ENCODE results near the gene SUSD6.

The SUSD6 gene

GRCh38 chr14:69613312-69614073 is 2.1 kb downstream of the SUSD6 start:
- peaks cover 2% of the 10 kb centered on the region for H3K4me1 ChIP-seq (ENCODE audit: control insufficient read depth, low read depth, low read length)

GRCh38 chr14:69614592-69614991 is 3.2 kb downstream of the SUSD6 start:
- Histone ChIP-seq H2BK15ac (replicated peaks; ENCODE audit: low read depth) (no peak overlapping the region), H3K4me1 (ENCODE audit: control insufficient read depth, low read depth, low read length) (peaks cover 2% of the 10 kb centered on the region), H3K36me3 (ENCODE audit: control insufficient read depth, insufficient read depth, low read length) (no peaks in the 10 kb centered on the region)

More at GRCh38 chr14:69613312-69614073, 2.1 kb downstream of the SUSD6 start:
- Histone ChIP-seq H3K79me2 (ENCODE audit: control insufficient read depth, insufficient read depth, low read length) (no peaks in the 10 kb centered on the region), H3K4me2 (ENCODE audit: low read length) (no peak overlapping the region), H2BK5ac (ENCODE audit: low read length) (no peak overlapping the region), H3K36me3 (ENCODE audit: control insufficient read depth, insufficient read depth, low read length) (no peaks in the 10 kb centered on the region), H3K18ac (ENCODE audit: low read length) (no peak overlapping the region), H3K9ac (ENCODE audit: low read length) (no peak overlapping the region), H3K23ac (ENCODE audit: low read length) (no peak overlapping the region), H2BK15ac (replicated peaks; ENCODE audit: low read depth) (no peak overlapping the region), H4K8ac (ENCODE audit: low read depth, low read length) (no peak overlapping the region), H3K4me3 (ENCODE audit: low read length) (no peak overlapping the region), H4K5ac (ENCODE audit: low read length) (no peak overlapping the region), H3K27me3 (ENCODE audit: insufficient read depth, low read length, poor library complexity) (no peaks in the 10 kb centered on the region), H3K56ac (ENCODE audit: low read length) (no peak overlapping the region), H3K79me1 (ENCODE audit: low read length) (no peaks in the 10 kb centered on the region), H2AK5ac (ENCODE audit: low read length) (no peak overlapping the region), H3K27ac (ENCODE audit: low read depth, low read length) (no peak overlapping the region), H3K4ac (ENCODE audit: low read depth, low read length) (no peak overlapping the region), H2BK120ac (ENCODE audit: low read depth, low read length) (no peak overlapping the region)
- WGBS (ENCODE audit: extremely low coverage, insufficient coverage, low lambda C conversion rate): no CpG with 5 or more reads among the region's 4 CpGs
- DNase-seq: no peak

GRCh38 chr14:69615121-69615495 is 3.7 kb downstream of the SUSD6 start:
- H3K9ac ChIP-seq (ENCODE audit: low read length): no peak overlapping the region
- H3K4me2 ChIP-seq (ENCODE audit: low read length): no peak overlapping the region
- H3K79me2 ChIP-seq (ENCODE audit: control insufficient read depth, insufficient read depth, low read length): no peaks in the 10 kb centered on the region
- H3K4me1 ChIP-seq (ENCODE audit: control insufficient read depth, low read depth, low read length): peaks cover 2% of the 10 kb centered on the region
- no peak overlapping the region for H3K4ac ChIP-seq (ENCODE audit: low read depth, low read length)
- H3K27ac ChIP-seq (ENCODE audit: low read depth, low read length): no peak overlapping the region
- H3K18ac ChIP-seq (ENCODE audit: low read length): no peak overlapping the region
- H3K23ac ChIP-seq (ENCODE audit: low read length): no peak overlapping the region
- H3K36me3 ChIP-seq (ENCODE audit: control insufficient read depth, insufficient read depth, low read length): no peaks in the 10 kb centered on the region
- H3K4me3 ChIP-seq (ENCODE audit: low read length): no peak overlapping the region
- H3K27me3 ChIP-seq (ENCODE audit: insufficient read depth, low read length, poor library complexity): no peaks in the 10 kb centered on the region
- H4K8ac ChIP-seq (ENCODE audit: low read depth, low read length): no peak overlapping the region
- no peak overlapping the region for H2AK5ac ChIP-seq (ENCODE audit: low read length)
- H3K56ac ChIP-seq (ENCODE audit: low read length): no peak overlapping the region
- H4K5ac ChIP-seq (ENCODE audit: low read length): no peak overlapping the region
- WGBS (ENCODE audit: extremely low coverage, insufficient coverage, low lambda C conversion rate): no CpG with 5 or more reads among the region's 5 CpGs
- no peaks in the 10 kb centered on the region for H3K79me1 ChIP-seq (ENCODE audit: low read length)
- DNase-seq: no peak
- no peak overlapping the region for H2BK15ac ChIP-seq (replicated peaks; ENCODE audit: low read depth)
- H2BK5ac ChIP-seq (ENCODE audit: low read length): no peak overlapping the region
- H2BK120ac ChIP-seq (ENCODE audit: low read depth, low read length): no peak overlapping the region

More at GRCh38 chr14:69614592-69614991, 3.2 kb downstream of the SUSD6 start:
- H3K79me1 ChIP-seq (ENCODE audit: low read length): no peaks in the 10 kb centered on the region
- no peak overlapping the region for H4K5ac ChIP-seq (ENCODE audit: low read length)
- H3K9ac ChIP-seq (ENCODE audit: low read length): no peak overlapping the region
- no peak overlapping the region for H3K4me2 ChIP-seq (ENCODE audit: low read length)
- H4K8ac ChIP-seq (ENCODE audit: low read depth, low read length): no peak overlapping the region
- no peak overlapping the region for H3K18ac ChIP-seq (ENCODE audit: low read length)
- no peak overlapping the region for H3K23ac ChIP-seq (ENCODE audit: low read length)
- no peak overlapping the region for H2BK120ac ChIP-seq (ENCODE audit: low read depth, low read length)
- DNase-seq: no peak
- H3K4me3 ChIP-seq (ENCODE audit: low read length): no peak overlapping the region
- H3K79me2 ChIP-seq (ENCODE audit: control insufficient read depth, insufficient read depth, low read length): no peaks in the 10 kb centered on the region
- WGBS (ENCODE audit: extremely low coverage, insufficient coverage, low lambda C conversion rate): no CpG with 5 or more reads among the region's 2 CpGs
- no peak overlapping the region for H3K56ac ChIP-seq (ENCODE audit: low read length)
- H3K27me3 ChIP-seq (ENCODE audit: insufficient read depth, low read length, poor library complexity): no peaks in the 10 kb centered on the region
- no peak overlapping the region for H2BK5ac ChIP-seq (ENCODE audit: low read length)
- H3K27ac ChIP-seq (ENCODE audit: low read depth, low read length): no peak overlapping the region
- no peak overlapping the region for H2AK5ac ChIP-seq (ENCODE audit: low read length)
- no peak overlapping the region for H3K4ac ChIP-seq (ENCODE audit: low read depth, low read length)

- no peak overlapping the region for H2BK120ac ChIP-seq (ENCODE audit: low read depth, low read length)
- H3K27me3 ChIP-seq (ENCODE audit: insufficient read depth, low read length, poor library complexity): no peaks in the 10 kb centered on the region
- no peak overlapping the region for H2BK5ac ChIP-seq (ENCODE audit: low read length)
- H3K9ac ChIP-seq (ENCODE audit: low read length): no peak overlapping the region
- no peak overlapping the region for H3K27ac ChIP-seq (ENCODE audit: low read depth, low read length)
- WGBS (ENCODE audit: extremely low coverage, insufficient coverage, low lambda C conversion rate): no CpG with 5 or more reads among the region's 9 CpGs
- H2AK5ac ChIP-seq (ENCODE audit: low read length): no peak overlapping the region
- H3K79me1 ChIP-seq (ENCODE audit: low read length): no peaks in the 10 kb centered on the region
- no peak overlapping the region for H4K8ac ChIP-seq (ENCODE audit: low read depth, low read length)
- H3K4ac ChIP-seq (ENCODE audit: low read depth, low read length): no peak overlapping the region
- no peak overlapping the region for H3K4me3 ChIP-seq (ENCODE audit: low read length)
- no peak overlapping the region for H2BK15ac ChIP-seq (replicated peaks; ENCODE audit: low read depth)
- no peak overlapping the region for H3K56ac ChIP-seq (ENCODE audit: low read length)
- no peak for DNase-seq
- no peaks in the 10 kb centered on the region for H3K36me3 ChIP-seq (ENCODE audit: control insufficient read depth, insufficient read depth, low read length)
- H3K4me2 ChIP-seq (ENCODE audit: low read length): no peak overlapping the region
- no peaks in the 10 kb centered on the region for H3K79me2 ChIP-seq (ENCODE audit: control insufficient read depth, insufficient read depth, low read length)
- no peak overlapping the region for H4K5ac ChIP-seq (ENCODE audit: low read length)
- no peaks in the 10 kb centered on the region for H3K4me1 ChIP-seq (ENCODE audit: control insufficient read depth, low read depth, low read length)
- H3K18ac ChIP-seq (ENCODE audit: low read length): no peak overlapping the region
- H3K23ac ChIP-seq (ENCODE audit: low read length): no peak overlapping the region
Measured at GRCh38 chr14:69615496-69616407, 4.4 kb downstream of the SUSD6 start.

GRCh38 chr14:69616408-69616773 is 5.0 kb downstream of the SUSD6 start:
- Histone ChIP-seq H3K27ac (ENCODE audit: low read depth, low read length) (no peak overlapping the region), H3K23ac (ENCODE audit: low read length) (no peak overlapping the region), H3K4me1 (ENCODE audit: control insufficient read depth, low read depth, low read length) (no peaks in the 10 kb centered on the region), H4K8ac (ENCODE audit: low read depth, low read length) (no peak overlapping the region), H3K27me3 (ENCODE audit: insufficient read depth, low read length, poor library complexity) (no peaks in the 10 kb centered on the region), H3K56ac (ENCODE audit: low read length) (no peak overlapping the region), H3K79me1 (ENCODE audit: low read length) (no peaks in the 10 kb centered on the region), H2BK120ac (ENCODE audit: low read depth, low read length) (no peak overlapping the region), H3K79me2 (ENCODE audit: control insufficient read depth, insufficient read depth, low read length) (no peaks in the 10 kb centered on the region), H3K4me3 (ENCODE audit: low read length) (no peak overlapping the region), H2AK5ac (ENCODE audit: low read length) (no peak overlapping the region), H3K9ac (ENCODE audit: low read length) (no peak overlapping the region), H3K4me2 (ENCODE audit: low read length) (no peak overlapping the region), H3K36me3 (ENCODE audit: control insufficient read depth, insufficient read depth, low read length) (no peaks in the 10 kb centered on the region), H2BK5ac (ENCODE audit: low read length) (no peak overlapping the region), H4K5ac (ENCODE audit: low read length) (no peak overlapping the region), H3K4ac (ENCODE audit: low read depth, low read length) (no peak overlapping the region), H2BK15ac (replicated peaks; ENCODE audit: low read depth) (no peak overlapping the region), H3K18ac (ENCODE audit: low read length) (no peak overlapping the region)
- no peak for DNase-seq
- WGBS (ENCODE audit: extremely low coverage, insufficient coverage, low lambda C conversion rate): no CpG with 5 or more reads among the region's 1 CpG

Measured in mesendoderm (in vitro differentiated cells).